C4-2B (cell line): ENCODE measurements around the gene CACNA1S.

Experiments
- H3K27ac ChIP-seq: fragments of 450-650 bp; 2 replicates; pipeline ENCODE4 v1.5.1; 2017
- ZFX ChIP-seq: fragments of 450-650 bp; IDR thresholded peaks from 2 replicates; pipeline ENCODE4 v1.6.1; 2017
- TF ChIP-seq, protein P1 (sequence below): fragments of 450-650 bp; conservative IDR thresholded peaks from 2 replicates; pipeline ENCODE4 v1.5.1; 2017; ENCODE audit warnings: mild to moderate bottlenecking

The CACNA1S gene

DNA sequence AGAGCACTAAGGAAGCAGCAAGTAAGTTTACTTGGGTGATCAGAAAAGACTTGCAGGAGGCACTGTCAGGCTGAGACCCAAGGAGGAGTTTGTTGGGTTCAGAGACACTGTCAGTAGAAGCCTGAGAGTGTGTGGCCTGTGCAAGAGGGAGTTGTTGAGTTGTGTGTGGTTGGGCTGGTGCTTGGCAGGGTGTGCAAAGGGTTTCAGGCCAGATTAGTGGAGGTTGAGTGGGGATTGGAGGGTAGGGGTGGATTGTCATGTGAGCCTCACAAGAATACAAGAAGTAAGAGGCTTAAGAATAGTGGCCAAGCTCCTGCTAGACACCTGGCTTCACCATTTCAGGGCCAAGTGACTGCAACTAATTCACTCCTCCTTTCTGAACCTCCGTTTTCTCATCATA lies 79.8 kb downstream of the CACNA1S start:
- TF ChIP-seq ZFX = no peak
- TF ChIP-seq, protein P1, sequence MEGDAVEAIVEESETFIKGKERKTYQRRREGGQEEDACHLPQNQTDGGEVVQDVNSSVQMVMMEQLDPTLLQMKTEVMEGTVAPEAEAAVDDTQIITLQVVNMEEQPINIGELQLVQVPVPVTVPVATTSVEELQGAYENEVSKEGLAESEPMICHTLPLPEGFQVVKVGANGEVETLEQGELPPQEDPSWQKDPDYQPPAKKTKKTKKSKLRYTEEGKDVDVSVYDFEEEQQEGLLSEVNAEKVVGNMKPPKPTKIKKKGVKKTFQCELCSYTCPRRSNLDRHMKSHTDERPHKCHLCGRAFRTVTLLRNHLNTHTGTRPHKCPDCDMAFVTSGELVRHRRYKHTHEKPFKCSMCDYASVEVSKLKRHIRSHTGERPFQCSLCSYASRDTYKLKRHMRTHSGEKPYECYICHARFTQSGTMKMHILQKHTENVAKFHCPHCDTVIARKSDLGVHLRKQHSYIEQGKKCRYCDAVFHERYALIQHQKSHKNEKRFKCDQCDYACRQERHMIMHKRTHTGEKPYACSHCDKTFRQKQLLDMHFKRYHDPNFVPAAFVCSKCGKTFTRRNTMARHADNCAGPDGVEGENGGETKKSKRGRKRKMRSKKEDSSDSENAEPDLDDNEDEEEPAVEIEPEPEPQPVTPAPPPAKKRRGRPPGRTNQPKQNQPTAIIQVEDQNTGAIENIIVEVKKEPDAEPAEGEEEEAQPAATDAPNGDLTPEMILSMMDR = no peak

DNA sequence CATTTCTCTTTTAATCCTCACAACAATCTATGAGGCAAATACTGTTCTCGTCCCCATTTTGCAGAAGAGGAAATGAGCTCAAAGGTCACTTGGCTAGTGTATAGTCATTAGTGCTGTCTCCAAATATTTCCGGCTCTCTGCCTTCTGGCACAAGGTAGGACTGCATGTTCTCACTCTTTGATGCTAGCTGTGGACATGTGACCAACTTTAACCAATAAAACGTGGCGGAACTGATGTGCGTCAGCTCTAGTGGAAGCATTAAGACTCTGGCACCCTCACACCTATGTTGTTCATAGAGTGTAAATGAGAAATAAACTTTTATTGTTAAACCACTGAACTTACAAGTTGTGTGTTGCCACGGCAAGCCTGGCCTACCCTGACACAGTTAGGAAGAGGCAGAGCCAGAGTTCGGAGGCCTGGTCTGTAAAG lies 83.8 kb downstream of the CACNA1S start:
- no peak for TF ChIP-seq ZFX
- TF ChIP-seq, protein P1 = no peak

More for the DNA sequence above, 79.8 kb downstream of the CACNA1S start:
- no peak overlapping the region for H3K27ac ChIP-seq

DNA sequence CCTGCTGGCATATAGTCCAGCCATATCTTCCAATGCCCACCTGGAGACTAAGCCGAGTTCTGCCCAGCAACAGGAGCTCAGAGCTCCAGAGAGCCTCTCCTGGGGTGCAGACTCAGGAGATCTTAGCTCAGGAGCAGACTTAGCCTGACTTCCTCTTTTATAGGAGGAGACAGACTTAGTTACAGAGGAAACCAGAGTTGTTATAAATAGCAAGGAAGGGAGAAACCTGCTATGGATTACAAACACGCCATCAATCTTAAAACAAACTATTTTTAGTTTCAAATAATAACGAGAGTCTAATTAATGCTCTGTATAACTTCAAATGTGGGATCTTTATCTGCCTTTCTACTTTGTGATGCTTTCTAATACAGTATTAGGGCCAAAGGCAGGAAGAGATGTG lies 85.4 kb downstream of the CACNA1S start:
- H3K27ac ChIP-seq = no peak overlapping the region
- TF ChIP-seq, protein P1 = no peak
- TF ChIP-seq ZFX = no peak

More for the DNA sequence above, 83.8 kb downstream of the CACNA1S start:
- no peak overlapping the region for H3K27ac ChIP-seq

DNA sequence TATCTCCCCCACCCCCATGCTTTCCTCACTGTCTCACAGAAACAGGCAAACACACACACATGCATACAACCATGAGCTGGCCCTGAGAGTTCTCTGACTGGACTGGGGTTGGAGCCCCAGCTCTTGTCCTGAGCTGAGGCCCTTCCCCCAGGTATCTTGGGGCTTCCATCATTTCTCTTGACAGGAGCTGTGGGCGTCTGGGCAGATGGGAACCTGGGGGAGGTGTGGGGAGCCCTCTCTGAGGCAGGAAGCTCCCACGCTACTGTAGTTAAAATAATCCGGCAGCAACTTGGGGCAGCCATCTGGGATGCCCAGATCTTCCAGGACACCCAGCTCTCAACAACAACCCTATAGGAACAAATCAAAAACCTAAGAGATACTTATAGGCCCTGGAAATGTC lies 86.0 kb downstream of the CACNA1S start:
- H3K27ac ChIP-seq = no peak overlapping the region
- no peak for TF ChIP-seq ZFX
- TF ChIP-seq, protein P1 = no peak

DNA sequence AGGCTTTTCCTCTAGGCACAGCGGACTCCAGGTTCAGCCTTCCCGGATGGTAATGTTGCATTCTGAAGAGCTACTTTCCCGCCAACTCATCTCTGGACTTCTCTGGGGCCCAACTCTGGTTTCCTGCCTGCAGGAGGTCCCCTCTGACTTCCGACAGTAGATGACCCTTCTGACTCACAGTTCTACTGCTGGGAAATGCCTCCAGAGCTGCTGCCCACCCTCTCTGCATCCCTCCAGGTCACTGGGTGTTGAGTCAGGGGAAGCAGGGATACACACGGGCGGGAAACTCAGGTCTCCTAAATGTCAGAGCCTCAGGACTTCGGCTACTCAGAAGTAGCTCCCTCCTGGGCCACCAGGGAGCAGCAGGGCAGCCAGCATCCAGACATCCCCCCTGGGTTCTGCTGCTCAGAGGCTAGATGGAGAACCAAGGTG lies 86.6 kb downstream of the CACNA1S start:
- H3K27ac ChIP-seq = no peak overlapping the region
- TF ChIP-seq ZFX = no peak
- TF ChIP-seq, protein P1 = no peak; the same call in 1 of the 2 replicates

DNA sequence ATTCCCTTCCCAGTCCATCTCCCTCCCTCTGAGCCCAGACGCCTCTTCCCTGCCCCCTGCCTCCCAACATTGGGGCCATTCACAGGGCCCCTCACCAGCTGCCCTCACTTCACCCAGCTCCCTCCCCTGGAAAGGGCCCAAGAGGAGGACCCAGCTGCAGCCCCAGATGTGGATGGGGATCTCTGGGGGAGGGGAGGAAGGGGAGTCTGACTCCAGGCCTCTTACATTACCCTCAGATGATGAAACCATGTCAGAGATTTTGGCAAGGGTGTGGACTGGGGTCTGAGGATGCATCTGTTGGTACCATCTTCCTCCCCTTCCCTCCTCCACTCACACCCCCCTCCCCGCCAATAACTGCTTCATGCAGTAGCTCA lies 87.6 kb downstream of the CACNA1S start:
- no peak overlapping the region for H3K27ac ChIP-seq
- TF ChIP-seq, protein P1 = no peak
- no peak for TF ChIP-seq ZFX

DNA sequence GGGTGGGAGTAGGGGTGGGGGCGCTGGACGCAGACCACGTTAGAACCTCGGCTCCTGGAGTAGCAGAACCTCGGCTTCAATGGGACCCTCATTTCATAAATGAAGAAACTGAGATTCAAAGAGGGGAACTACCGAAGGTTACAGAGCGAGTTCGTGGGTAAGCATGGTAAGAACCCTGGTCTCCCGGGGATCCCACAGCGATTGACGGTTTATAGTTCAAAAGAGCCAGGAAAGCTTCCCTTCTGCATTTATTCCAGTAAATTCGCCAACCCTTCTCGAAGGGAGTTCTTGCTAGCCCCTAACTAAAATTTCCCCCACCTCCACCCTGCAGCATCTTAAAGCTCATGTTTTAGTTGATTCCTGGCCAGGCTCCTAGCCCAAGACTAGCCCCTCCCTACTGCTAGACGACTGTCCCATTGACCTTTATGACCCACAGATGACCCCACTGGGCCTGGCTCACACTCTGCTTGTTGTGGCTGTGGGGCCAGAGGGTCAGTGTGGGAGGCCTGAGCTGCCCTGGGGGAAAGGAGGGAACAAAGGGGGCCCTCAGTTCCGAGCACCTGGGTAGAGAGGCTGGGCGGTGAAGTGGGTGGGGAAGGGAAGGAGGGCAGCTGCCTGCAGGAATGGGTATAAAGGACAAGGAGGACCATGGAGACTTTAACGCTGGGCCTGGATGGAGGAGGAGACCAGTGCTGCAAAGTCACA lies 88.2 kb downstream of the CACNA1S start:
- H3K27ac ChIP-seq = no peak overlapping the region
- no peak for TF ChIP-seq ZFX
- TF ChIP-seq, protein P1 = no peak
